ENCODE results near the gene WDR44.
A peak's percentile ranks its signal among the peaks of the same experiment; 100 is the strongest.
"Not testable (repeated sequence)": the region's sequence is repeated elsewhere in the genome, so short reads cannot be mapped to it uniquely, and the experiment has no call there.

Gene WDR44

GRCh38 chrX:118482384-118482783 lies 136.5 kb downstream of the WDR44 start:
- DNase-seq (ENCODE audit: low read depth in 2 of 2), result not testable (repeated sequence)

- no peak for DNase-seq (ENCODE audit: low read depth in 2 of 2)
Measured at GRCh38 chrX:118484216-118484903, 138.5 kb downstream of the WDR44 start.

DNA sequence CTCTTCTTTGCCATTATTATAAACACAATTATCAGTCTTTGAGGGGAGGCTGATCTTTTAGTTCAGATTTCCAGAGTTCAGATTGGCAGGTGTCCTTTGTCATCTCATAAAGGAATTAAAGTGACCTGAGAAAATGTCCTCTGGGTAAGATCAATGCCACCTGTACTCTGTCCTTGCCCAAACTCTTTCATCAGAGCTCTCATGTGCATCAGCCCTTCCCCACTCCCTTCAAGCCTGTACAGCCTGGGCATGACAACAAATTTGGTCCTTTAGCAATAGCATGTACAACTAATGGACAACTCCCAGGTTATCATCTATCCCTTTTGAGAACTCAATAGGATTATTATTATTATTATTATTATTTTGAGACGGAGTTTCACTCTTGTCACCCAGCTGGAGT lies 140.8 kb downstream of the WDR44 start:
- not testable (repeated sequence) for DNase-seq (ENCODE audit: low read depth in 2 of 2)

GRCh38 chrX:118493016-118493415 lies 147.1 kb downstream of the WDR44 start:
- DNase-seq (ENCODE audit: low read depth in 2 of 2), result no peak

DNA sequence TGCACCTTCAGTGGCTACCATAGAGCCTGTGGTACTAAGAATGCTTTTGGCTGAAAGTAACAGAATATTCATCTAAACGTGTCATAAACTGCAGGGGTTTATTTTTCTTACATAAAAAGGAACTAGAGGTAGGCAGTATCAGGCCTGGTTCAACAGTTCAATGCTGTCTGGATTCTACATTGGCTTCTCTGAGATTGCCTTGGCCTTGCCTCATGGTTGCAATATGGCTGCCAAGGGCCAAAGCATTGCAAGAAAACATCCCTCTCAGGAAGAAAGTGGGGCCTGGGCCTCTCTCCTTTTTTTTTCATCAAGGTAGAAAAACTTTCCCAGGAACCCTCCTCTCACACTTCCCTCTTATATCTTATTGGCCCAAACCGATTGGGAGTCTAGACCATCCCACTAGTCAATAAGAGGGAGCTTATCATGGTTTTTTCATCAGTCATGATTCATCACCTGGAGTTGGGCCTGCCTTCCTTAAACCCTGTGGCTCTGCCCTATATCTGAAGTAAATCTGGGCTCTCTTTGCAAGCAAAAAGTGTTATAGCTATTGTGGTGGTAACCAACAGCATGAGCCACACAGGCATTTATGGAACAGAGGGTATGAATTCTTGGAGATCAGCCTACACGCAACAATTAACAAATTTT lies 147.9 kb downstream of the WDR44 start:
- no peak for DNase-seq (ENCODE audit: low read depth in 2 of 2)

- peak; percentile 50 to 77 for DNase-seq (ENCODE audit: low read depth in 2 of 2)
Measured at GRCh38 chrX:118495061-118495921, 149.4 kb downstream of the WDR44 start, which contains the start of gene DOCK11. Gene DOCK11, plus strand, starts transcription at chrX:118495815. Its CDS starts 157 bp downstream, at chrX:118495972.

- DNase-seq (ENCODE audit: low read depth in 2 of 2), result peak; percentile 44 to 46
Measured at GRCh38 chrX:118495958-118496762, 150.3 kb downstream of the WDR44 start.

DNA sequence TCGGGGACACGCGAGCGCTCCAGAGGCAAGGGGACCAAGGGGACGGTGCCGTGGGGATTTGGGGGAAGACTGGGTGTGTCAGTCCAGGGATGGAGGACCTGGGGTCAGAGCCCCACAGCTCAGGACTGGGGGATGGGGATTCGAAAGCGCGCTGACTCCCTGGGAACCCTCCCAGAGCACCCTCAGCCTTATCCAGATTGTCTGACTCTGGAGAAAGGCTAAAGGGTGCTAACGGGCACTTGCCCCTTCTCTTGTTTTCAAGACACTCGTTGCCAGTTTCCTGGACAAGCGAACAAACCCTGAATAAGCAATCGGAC lies 150.8 kb downstream of the WDR44 start:
- DNase-seq (ENCODE audit: low read depth in 2 of 2), result no peak

DNA sequence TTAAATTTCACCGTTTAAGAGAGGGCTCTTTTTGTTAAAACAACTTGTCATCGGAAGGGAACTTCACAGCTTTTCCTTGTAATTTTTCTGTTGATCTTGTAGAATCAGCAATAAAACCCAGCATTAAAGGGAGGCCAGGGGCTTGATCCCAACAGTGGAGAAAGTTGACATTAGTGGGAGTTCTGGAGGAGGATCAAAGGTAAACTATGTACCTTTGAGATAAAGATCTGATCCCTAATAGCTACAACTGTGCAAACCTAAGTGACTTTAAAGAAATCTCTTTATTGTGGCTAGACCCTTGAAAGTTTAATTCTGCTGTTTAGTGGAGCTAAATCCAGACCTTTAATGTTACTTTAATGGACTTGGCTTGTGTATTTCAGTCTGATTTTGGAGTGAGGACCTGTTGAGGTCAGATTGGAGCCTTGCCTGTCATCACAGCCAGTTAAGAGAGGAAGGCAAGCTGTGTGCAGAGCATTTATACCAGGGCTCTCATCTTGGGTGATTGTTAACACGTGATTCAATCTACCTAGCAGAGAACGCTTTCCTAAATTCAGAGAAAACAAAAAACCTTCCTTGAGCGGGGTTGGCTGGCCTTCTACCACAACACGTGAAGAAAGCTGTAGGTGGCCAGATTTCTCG lies 151.4 kb downstream of the WDR44 start:
- no peak for DNase-seq (ENCODE audit: low read depth in 2 of 2)

DNA sequence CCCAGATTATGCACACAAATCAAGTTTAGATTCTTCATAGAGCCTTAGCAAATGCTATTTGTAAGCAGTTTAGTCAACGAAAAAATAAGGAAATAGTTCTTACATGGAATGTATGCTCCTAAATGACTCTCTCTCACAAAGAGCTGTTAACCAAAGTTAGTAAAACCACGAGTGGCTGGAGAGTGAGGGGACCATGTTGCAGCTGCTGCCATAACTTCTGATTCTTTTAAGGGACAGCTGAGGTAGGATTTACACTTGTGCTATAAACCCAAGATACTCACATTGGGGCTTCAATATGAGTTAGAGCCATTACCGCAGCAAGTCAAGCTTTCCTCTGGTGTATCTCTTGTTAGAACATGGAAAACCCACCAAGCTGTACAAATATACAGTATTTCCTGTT lies 152.4 kb downstream of the WDR44 start:
- DNase-seq (ENCODE audit: low read depth in 2 of 2), result no peak

- no peak for DNase-seq (ENCODE audit: low read depth in 2 of 2)
Measured at GRCh38 chrX:118498755-118499154, 152.8 kb downstream of the WDR44 start.

GRCh38 chrX:118499295-118499694 lies 153.4 kb downstream of the WDR44 start:
- DNase-seq (ENCODE audit: low read depth in 2 of 2), result no peak

Measured in stimulated activated CD4-positive, alpha-beta T cell treated with anti-CD3 and anti-CD28 coated beads, Interleukin-4, amount 100 ng/mL, for 48 hours (primary cell).